GM12878 (cell line): ENCODE results near the gene TRIM25. TPM values are rescaled to one million over a fixed set of nuclear protein-coding genes. Genes with fewer than 3 reads are reported as not detected.

Source experiments
- BCLAF1 ChIP-seq: fragments of 450-650 bp; IDR thresholded peaks from 2 replicates; pipeline ENCODE4 v1.6.1; 2017; ENCODE audit warnings: antibody characterized with exemption, mild to moderate bottlenecking, moderate library complexity
- BHLHE40 ChIP-seq, 2 experiments: fragments of 450-650 bp in 1 of 2; IDR thresholded peaks; 2 replicates each; pipeline ENCODE4 v1.6.1; 2011 to 2017; ENCODE audit warnings: low read depth in 2 of 2, borderline replicate concordance in 1 of 2, improper control_type of control experiment in 1 of 2, low read length in 1 of 2, mild to moderate bottlenecking in 1 of 2
- BRCA1 ChIP-seq: IDR thresholded peaks from 2 replicates; pipeline ENCODE4 v1.6.1; 2011; ENCODE audit warnings: low read depth, low read length, improper control_type of control experiment
- DPF2 ChIP-seq: fragments of 450-650 bp; IDR thresholded peaks from 2 replicates; pipeline ENCODE4 v1.6.1; 2017; ENCODE audit warnings: mild to moderate bottlenecking
- E2F4 ChIP-seq: IDR thresholded peaks from 2 replicates; pipeline ENCODE4 v1.6.1; 2012; ENCODE audit warnings: low read depth, low read length, improper control_type of control experiment
- EED ChIP-seq: sonication (generic); IDR thresholded peaks from 2 replicates; pipeline ENCODE4 v1.6.1; 2016; ENCODE audit warnings: antibody characterized with exemption, low read depth
- KAT2A ChIP-seq: conservative IDR thresholded peaks from 2 replicates; pipeline ENCODE4 v1.6.1; 2011; ENCODE audit warnings: low read depth, low read length; ENCODE audit not compliant: control insufficient read depth
- PAX8 ChIP-seq: fragments of 450-650 bp; IDR thresholded peaks from 2 replicates; pipeline ENCODE4 v1.6.1; 2017; ENCODE audit warnings: mild to moderate bottlenecking, moderate library complexity
- POLR2AphosphoS5 ChIP-seq: IDR thresholded peaks from 2 replicates; pipeline ENCODE4 v1.6.1; 2011; ENCODE audit warnings: mild to moderate bottlenecking, low read length, inconsistent platforms
- RBBP5 ChIP-seq: fragments of 200-600 bp; sonication (generic); conservative IDR thresholded peaks from 2 replicates; pipeline ENCODE4 v1.6.1; 2016
- SMARCA5 ChIP-seq: fragments of 450-650 bp; IDR thresholded peaks from 2 replicates; pipeline ENCODE4 v1.6.1; 2017; ENCODE audit warnings: mild to moderate bottlenecking
- SREBF1 ChIP-seq: IDR thresholded peaks from 2 replicates; pipeline ENCODE4 v1.6.1; 2012; ENCODE audit warnings: mild to moderate bottlenecking, low read length
- WRNIP1 ChIP-seq: IDR thresholded peaks from 2 replicates; pipeline ENCODE4 v1.6.1; 2011; ENCODE audit warnings: low read depth, low read length, improper control_type of control experiment, borderline replicate concordance
- ZSCAN29 ChIP-seq: fragments of 450-650 bp; IDR thresholded peaks from 2 replicates; pipeline ENCODE4 v1.6.1; 2017; ENCODE audit warnings: mild to moderate bottlenecking, moderate library complexity
- polyA plus RNA-seq, 11 experiments: library from polyadenylated mRNA; depleted of rRNA in 4 of 11; unstranded in 6 of 11; stranded (reverse) in 5 of 11; fragments of >200 nt; fragmentation: Nextera tagmentation in 4 of 11; fragmentation: Illumina TruSeq in 1 of 11; extraction: Ambion mirVana in 4 of 11; extraction: Trizol in 1 of 11; gene quantifications; 1 replicate in 1 of 11; 2 replicates in 10 of 11; pipeline versions ENCODE4 v1.2.1 to v1.2.3, GENCODE V29; 2011 to 2016; ENCODE audit warnings: inconsistent platforms in 2 of 11, missing spikeins in 2 of 11, low read depth in 1 of 11
- total RNA-seq, 4 experiments: library from RNA; depleted of rRNA in 3 of 4; stranded (reverse); fragments of >200 nt in 3 of 4; fragmentation: Illumina TruSeq in 1 of 4; extraction: Trizol in 1 of 4; gene quantifications; 2 replicates each; pipeline versions ENCODE4 v1.2.1 to v1.2.3, GENCODE V29; 2013 to 2021
- TF ChIP-seq, protein P1 (sequence below): IDR thresholded peaks from 2 replicates; pipeline ENCODE4 v1.6.1; 2012; ENCODE audit warnings: low read depth, low read length, improper control_type of control experiment

Gene TRIM25
- total and polyA plus RNA-seq, 10 of the 15 experiments (the other 5 are each of a cell fraction or from before 2014, with no cell fraction given) = 10.5 to 123 (median 51.3) TPM

DNA sequence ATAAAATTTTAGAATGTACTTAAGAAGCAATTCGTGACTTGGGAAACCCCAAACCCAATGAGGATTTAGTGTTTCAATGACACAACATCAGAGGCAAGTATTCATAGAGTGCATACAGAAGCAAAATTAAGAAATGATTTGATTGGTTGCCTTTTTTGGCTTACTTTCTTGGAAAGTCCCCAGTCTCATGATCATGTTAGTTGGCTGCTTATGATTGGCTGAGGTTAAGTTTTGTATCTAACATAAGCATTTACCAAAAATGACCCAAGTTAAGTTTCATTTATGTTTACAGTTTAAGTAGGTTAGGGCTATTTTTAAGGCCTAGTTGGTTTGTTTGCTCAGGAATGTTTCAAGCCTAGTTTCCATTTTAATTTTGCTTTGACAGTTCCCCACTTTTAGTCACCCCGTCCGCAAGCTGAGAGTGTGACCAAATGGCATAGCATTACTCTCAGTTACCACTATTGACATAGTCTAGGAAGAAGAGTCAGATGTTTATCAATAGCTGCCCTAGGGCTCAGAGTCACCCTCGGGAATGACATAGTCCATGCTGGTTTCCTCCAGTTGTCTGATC, 43.7 kb downstream of the TRIM25 start (continued):
- TF ChIP-seq PAX8 = no peak
- no peak for TF ChIP-seq RBBP5
- no peak for TF ChIP-seq SREBF1
- TF ChIP-seq E2F4 = no peak
- no peak for TF ChIP-seq EED
- no peak for TF ChIP-seq SMARCA5
- TF ChIP-seq BCLAF1 = no peak
- TF ChIP-seq WRNIP1 = no peak
- no peak for TF ChIP-seq BRCA1
- no peak for TF ChIP-seq ZSCAN29
- peak; percentile 48; the same call in 1 of the 2 replicates for TF ChIP-seq POLR2AphosphoS5
- TF ChIP-seq, protein P1, sequence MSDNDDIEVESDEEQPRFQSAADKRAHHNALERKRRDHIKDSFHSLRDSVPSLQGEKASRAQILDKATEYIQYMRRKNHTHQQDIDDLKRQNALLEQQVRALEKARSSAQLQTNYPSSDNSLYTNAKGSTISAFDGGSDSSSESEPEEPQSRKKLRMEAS = no peak
- no peak for TF ChIP-seq KAT2A
- TF ChIP-seq DPF2 = no peak
- TF ChIP-seq BHLHE40 (IDR thresholded peaks at IDR 0.05; ENCODE audit: borderline replicate concordance in 1 of 2, low read depth in 2 of 2, low read length in 1 of 2) = no peak
